ENCODE measurements around the gene MSH3. TPM values are rescaled to one million over a fixed set of nuclear protein-coding genes. Genes with fewer than 3 reads are reported as not detected.
"Not testable (repeated sequence)": the region's sequence is repeated elsewhere in the genome, so short reads cannot be mapped to it uniquely, and the experiment has no call there.

Gene MSH3
- total RNA-seq, 2 donors from 2014 or later = 12.6 to 14.9 TPM

- Histone ChIP-seq H3K9me3 (no peaks in the 10 kb centered on the region), H3K27me3 (replicated peaks; ENCODE audit: insufficient read depth) (no peaks in the 10 kb centered on the region), H3K4me1 (replicated peaks) (no peaks in the 10 kb centered on the region), H3K4me3 (no peak overlapping the region), H3K27ac (no peak overlapping the region), H3K36me3 (no peaks in the 10 kb centered on the region)
- intact Hi-C loops (cut with DNase I) = no loop called here
- TF ChIP-seq, protein P1, sequence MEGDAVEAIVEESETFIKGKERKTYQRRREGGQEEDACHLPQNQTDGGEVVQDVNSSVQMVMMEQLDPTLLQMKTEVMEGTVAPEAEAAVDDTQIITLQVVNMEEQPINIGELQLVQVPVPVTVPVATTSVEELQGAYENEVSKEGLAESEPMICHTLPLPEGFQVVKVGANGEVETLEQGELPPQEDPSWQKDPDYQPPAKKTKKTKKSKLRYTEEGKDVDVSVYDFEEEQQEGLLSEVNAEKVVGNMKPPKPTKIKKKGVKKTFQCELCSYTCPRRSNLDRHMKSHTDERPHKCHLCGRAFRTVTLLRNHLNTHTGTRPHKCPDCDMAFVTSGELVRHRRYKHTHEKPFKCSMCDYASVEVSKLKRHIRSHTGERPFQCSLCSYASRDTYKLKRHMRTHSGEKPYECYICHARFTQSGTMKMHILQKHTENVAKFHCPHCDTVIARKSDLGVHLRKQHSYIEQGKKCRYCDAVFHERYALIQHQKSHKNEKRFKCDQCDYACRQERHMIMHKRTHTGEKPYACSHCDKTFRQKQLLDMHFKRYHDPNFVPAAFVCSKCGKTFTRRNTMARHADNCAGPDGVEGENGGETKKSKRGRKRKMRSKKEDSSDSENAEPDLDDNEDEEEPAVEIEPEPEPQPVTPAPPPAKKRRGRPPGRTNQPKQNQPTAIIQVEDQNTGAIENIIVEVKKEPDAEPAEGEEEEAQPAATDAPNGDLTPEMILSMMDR (IDR thresholded peaks at IDR 0.05) = no peak
- TF ChIP-seq POLR2A (IDR thresholded peaks at IDR 0.05) = no peak
- no peak for TF ChIP-seq POLR2AphosphoS5 (IDR thresholded peaks at IDR 0.05)
- WGBS = 91% methylated on average over 4 of the region's 4 CpGs
- DNase-seq (ENCODE audit: low spot score) = no peak
These were observed 227.3 kb downstream of the MSH3 start for GRCh38 chr5:80881726-80882125.

DNA sequence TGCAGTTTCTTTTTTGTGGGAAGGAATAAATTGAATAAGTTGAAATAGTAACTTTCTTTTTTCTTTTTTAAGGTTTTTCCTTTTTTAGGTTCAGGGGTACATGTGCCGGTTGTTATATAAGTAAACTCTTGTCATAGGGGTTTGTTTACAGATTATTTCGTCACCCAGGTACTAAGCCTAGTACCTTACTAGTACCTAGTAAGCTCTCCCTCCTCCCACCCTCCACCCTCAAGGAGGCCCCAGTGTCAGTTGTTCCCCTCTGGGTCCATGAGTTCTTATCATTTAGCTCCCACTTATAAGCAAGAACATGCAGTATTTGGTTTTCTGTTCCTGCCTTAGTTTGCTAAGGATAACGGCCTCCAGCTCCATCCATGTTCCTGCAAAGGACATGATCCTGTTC lies 228.9 kb downstream of the MSH3 start:
- DNase-seq (ENCODE audit: low spot score); H3K27ac ChIP-seq; H3K36me3 ChIP-seq; H3K27me3 ChIP-seq (replicated peaks; ENCODE audit: insufficient read depth); H3K4me3 ChIP-seq; intact Hi-C loops (cut with DNase I); H3K9me3 ChIP-seq; H3K4me1 ChIP-seq (replicated peaks): not testable (repeated sequence)
- 95% methylated on average over 3 of the region's 3 CpGs for WGBS

DNA sequence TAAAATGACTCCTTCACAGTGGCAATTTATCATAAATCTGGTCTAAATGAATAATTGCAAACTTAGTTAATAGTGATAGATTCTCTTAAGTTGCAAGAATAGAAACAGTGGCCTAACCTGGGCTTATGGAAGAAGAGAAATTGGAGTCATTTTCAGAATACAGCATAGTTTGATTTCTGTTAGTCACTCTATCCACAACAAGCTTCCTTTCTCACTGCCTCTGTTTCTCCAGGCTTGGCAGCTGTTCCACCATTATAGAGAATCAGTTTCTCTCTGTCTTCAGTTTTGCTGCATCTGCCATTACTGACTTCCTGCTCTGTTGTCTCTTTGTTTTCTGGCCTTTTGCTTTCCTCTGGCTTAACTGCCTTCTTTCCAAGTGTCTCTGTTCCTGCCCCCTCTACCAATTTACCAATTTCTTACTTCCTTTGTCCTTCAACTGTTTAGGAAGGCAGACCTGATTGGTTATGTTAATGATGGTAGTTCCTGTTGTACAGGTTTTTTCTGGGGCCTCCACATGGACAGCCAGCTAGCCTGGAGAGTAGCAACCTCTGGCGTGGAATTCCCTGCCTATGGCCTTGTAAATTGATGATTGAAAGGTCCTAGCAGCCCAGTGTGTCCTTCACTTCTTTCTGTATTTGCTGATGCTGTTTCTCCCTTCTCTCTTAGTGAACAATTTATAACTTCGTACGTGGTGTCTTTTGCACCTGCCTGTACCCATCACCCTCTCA lies 229.8 kb downstream of the MSH3 start:
- DNase-seq (ENCODE audit: low spot score) = no peak
- TF ChIP-seq, protein P1 (IDR thresholded peaks at IDR 0.05) = no peak
- TF ChIP-seq POLR2AphosphoS5 (IDR thresholded peaks at IDR 0.05) (no peak), POLR2A (IDR thresholded peaks at IDR 0.05) (no peak)
- H3K36me3 ChIP-seq = no peaks in the 10 kb centered on the region
- H3K4me1 ChIP-seq (replicated peaks) = no peaks in the 10 kb centered on the region
- H3K27ac ChIP-seq = no peak overlapping the region
- H3K4me3 ChIP-seq = no peak overlapping the region
- intact Hi-C loops (cut with DNase I) = no loop called here
- H3K9me3 ChIP-seq = no peaks in the 10 kb centered on the region
- WGBS = 75% methylated on average over 3 of the region's 3 CpGs
- H3K27me3 ChIP-seq (replicated peaks; ENCODE audit: insufficient read depth) = no peaks in the 10 kb centered on the region

- no peak overlapping the region for H3K4me3 ChIP-seq
- DNase-seq (ENCODE audit: low spot score) = no peak
- H3K36me3 ChIP-seq = no peaks in the 10 kb centered on the region
- intact Hi-C loops (cut with DNase I) = no loop called here
- H3K27me3 ChIP-seq (replicated peaks; ENCODE audit: insufficient read depth) = no peaks in the 10 kb centered on the region
- no peak overlapping the region for H3K27ac ChIP-seq
- no peaks in the 10 kb centered on the region for H3K9me3 ChIP-seq
- TF ChIP-seq POLR2A (IDR thresholded peaks at IDR 0.05) (no peak), POLR2AphosphoS5 (IDR thresholded peaks at IDR 0.05) (no peak)
- TF ChIP-seq, protein P1 (IDR thresholded peaks at IDR 0.05) = no peak
- 63% methylated on average over 1 of the region's 1 CpG for WGBS
- no peaks in the 10 kb centered on the region for H3K4me1 ChIP-seq (replicated peaks)
These were observed 230.5 kb downstream of the MSH3 start for GRCh38 chr5:80884929-80885328.

GRCh38 chr5:80885396-80886000 lies 231.0 kb downstream of the MSH3 start:
- Histone ChIP-seq H3K36me3 (no peaks in the 10 kb centered on the region), H3K4me1 (replicated peaks) (no peaks in the 10 kb centered on the region), H3K27ac (no peak overlapping the region), H3K27me3 (replicated peaks; ENCODE audit: insufficient read depth) (no peaks in the 10 kb centered on the region), H3K4me3 (no peak overlapping the region), H3K9me3 (no peaks in the 10 kb centered on the region)
- TF ChIP-seq POLR2A (IDR thresholded peaks at IDR 0.05) (no peak), POLR2AphosphoS5 (IDR thresholded peaks at IDR 0.05) (no peak)
- TF ChIP-seq, protein P1 (IDR thresholded peaks at IDR 0.05) = no peak
- DNase-seq (ENCODE audit: low spot score) = no peak
- intact Hi-C loops (cut with DNase I) = no loop called here

Data from prostate gland (tissue), 2 donors.